Measurements from ENCODE around the gene AOX1.

GRCh38 chr2:200634231-200634964 lies 48.6 kb downstream of the AOX1 start:
- TF ChIP-seq CTCF (IDR thresholded peaks at IDR 0.05; ENCODE audit: insufficient read depth, low read length): no peak
- no peak for TF ChIP-seq POLR2AphosphoS5 (IDR thresholded peaks at IDR 0.05; ENCODE audit: low read depth)
- TF ChIP-seq REST (IDR thresholded peaks at IDR 0.05; ENCODE audit: insufficient replicate concordance, low read depth): no peak
- no peak for TF ChIP-seq GABPA (IDR thresholded peaks at IDR 0.05; ENCODE audit: low read depth)
- TF ChIP-seq SPI1 (IDR thresholded peaks at IDR 0.05; ENCODE audit: borderline replicate concordance, low read depth): no peak
